Activated naive CD4-positive, alpha-beta T cell treated with anti-CD3 and anti-CD28 coated beads for 36 hours (primary cell): ENCODE data around the gene GPD1L. TPM values are rescaled to one million over a fixed set of nuclear protein-coding genes. Genes with fewer than 3 reads are reported as not detected.

ENCODE experiments used
- CTCF ChIA-PET: fragments of 350-600 bp; sonication (Branson Sonifier 250); formaldehyde crosslinking; loops from one replicate; lab custom pipeline; 2021; ENCODE audit warnings: antibody characterized with exemption; lab: Charles Lee
- DNase-seq: peaks from one replicate; pipeline ENCODE4 v3.0.0-alpha.2; 2020
- H3K27ac Mint-ChIP-seq: one replicate; pipeline ENCODE4 v1.8.0; 2021; ENCODE audit warnings: mild to moderate bottlenecking, mixed read lengths
- H3K27me3 Mint-ChIP-seq: one replicate; pipeline ENCODE4 v1.8.0; 2021; ENCODE audit warnings: low read depth, mixed read lengths
- H3K36me3 Mint-ChIP-seq: one replicate; pipeline ENCODE4 v1.8.0; 2021; ENCODE audit warnings: low read depth, mixed read lengths
- H3K4me1 Mint-ChIP-seq: one replicate; pipeline ENCODE4 v1.8.0; 2021; ENCODE audit warnings: low read depth, mixed read lengths
- H3K4me3 Mint-ChIP-seq: one replicate; pipeline ENCODE4 v1.8.0; 2021; ENCODE audit warnings: mild to moderate bottlenecking, moderate library complexity, mixed read lengths
- H3K9me3 Mint-ChIP-seq: one replicate; pipeline ENCODE4 v1.8.0; 2021; ENCODE audit warnings: mixed read lengths
- intact Hi-C: fragments of 100-400 bp; cut with micrococcal nuclease; formaldehyde crosslinking; loops from one replicate; pipeline ENCODE4 v1.15.1; 2023
- total RNA-seq, 2 experiments: library from RNA; stranded (reverse); gene quantifications; one replicate each; pipeline ENCODE4 v1.2.3, GENCODE V29; 2021

The GPD1L gene
- total RNA-seq, 2 experiments from 2014 or later, result 10.8 to 12.6 TPM

DNA sequence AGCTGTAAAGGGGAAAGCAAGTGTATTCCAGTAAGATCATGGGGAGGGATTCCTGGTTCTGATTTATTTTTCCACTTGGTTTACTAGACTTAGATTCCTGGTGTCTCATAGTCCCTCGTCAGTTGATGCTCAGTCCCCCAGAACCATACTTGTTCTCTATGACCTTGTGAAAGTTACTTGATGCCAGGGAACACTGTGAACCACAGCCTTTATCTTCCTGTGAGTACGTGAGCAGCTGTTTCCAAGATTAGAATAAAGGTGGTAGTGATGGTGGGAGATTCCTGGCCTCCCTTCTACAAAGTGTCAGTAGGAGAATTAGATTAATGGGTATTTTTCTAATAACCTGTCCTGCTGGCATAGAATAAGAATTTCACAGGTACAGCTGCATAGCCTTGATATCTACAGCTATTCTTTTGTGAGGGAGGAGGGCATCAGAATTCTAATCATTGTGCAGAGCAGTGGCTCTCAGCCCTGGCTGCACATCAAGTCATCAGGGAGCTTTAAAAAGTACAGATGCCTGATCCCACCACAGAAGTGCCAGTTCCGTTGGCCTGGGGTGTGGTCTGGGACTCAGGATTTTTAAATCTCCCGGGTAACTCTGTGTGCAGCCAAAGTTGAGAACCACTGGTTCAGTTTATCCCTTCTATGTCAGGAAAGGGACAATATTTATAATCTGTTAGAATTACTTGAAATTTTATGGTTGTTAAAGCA, 20.0 kb downstream of the GPD1L start:
- CTCF ChIA-PET, result interaction anchor here (0.6 kb wide), 1 partner anchor 498 kb away, joined by 4 read pairs; no protein-coding TSS in a partner anchor
- Mint-ChIP-seq H3K4me1 (peaks cover 2% of the 10 kb centered on the region), H3K4me3 (no peak overlapping the region), H3K27ac (no peak overlapping the region), H3K27me3 (no peaks in the 10 kb centered on the region), H3K9me3 (no peaks in the 10 kb centered on the region), H3K36me3 (peaks cover 13% of the 10 kb centered on the region)
- intact Hi-C loops, result no loop called here
- no peak for DNase-seq

DNA sequence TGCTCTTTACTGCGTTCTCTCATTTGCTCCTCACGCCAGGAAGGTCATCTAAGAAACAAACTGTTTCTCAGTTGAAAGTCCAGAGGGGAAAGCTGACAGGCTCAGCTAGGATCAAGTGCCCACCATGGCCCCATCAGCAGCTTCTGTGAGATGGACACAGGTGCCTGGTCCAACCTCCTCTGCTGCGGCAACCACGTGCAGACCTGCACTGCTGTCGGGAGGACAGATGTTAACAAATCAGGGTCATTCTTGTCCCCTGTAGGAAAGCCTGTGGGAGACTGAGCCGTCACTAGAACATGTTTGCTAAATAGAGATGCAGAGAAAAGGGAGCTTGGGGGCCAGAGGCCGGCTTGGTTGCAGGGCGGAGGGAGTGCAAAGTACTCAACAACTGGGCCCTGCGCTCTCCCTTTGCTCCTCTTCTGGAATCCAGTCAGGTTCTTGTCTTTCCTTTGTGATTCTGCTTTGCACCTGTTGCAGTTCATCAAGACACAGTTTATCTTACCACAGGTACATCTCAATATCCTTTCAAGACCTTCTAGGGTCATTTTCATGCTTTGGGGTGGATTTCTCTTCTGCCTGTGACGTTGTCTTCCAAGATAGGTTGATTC, 20.9 kb downstream of the GPD1L start:
- no peak for DNase-seq
- no peaks in the 10 kb centered on the region for H3K27me3 Mint-ChIP-seq
- no peaks in the 10 kb centered on the region for H3K9me3 Mint-ChIP-seq
- peaks cover 15% of the 10 kb centered on the region for H3K36me3 Mint-ChIP-seq
- no peak overlapping the region for H3K4me3 Mint-ChIP-seq
- no peak overlapping the region for H3K27ac Mint-ChIP-seq
- CTCF ChIA-PET, result no interaction called here
- peaks cover 2% of the 10 kb centered on the region for H3K4me1 Mint-ChIP-seq
- intact Hi-C loops, result no loop called here

DNA sequence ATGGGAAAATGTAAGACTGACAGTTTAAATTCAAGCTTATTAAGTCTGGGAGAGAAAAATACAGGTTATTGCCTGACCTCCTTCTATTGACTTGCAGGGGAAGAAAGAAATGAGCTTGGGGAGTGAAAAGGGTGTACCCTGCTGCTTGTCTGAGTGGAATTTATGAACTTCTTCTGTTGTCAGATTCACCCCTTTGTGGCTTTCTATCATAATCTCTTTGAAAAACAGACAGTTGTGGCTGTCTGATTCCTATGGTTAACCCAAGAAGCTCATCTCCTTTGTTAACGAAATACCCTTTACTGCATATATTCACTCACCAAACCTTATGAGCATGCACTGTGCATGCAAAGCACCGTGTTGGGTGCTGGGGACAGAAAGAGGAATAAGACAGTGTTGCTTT, 22.5 kb downstream of the GPD1L start:
- Mint-ChIP-seq H3K4me3 (no peak overlapping the region), H3K36me3 (peaks cover 16% of the 10 kb centered on the region), H3K9me3 (no peaks in the 10 kb centered on the region), H3K4me1 (peaks cover 2% of the 10 kb centered on the region), H3K27me3 (no peaks in the 10 kb centered on the region), H3K27ac (no peak overlapping the region)
- no peak for DNase-seq
- CTCF ChIA-PET, result interaction anchor here (0.6 to 1.6 kb wide), 2 partner anchors 13 to 110 kb away, joined by 3 to 7 read pairs; no protein-coding TSS in a partner anchor
- intact Hi-C loops, result no loop called here

DNA sequence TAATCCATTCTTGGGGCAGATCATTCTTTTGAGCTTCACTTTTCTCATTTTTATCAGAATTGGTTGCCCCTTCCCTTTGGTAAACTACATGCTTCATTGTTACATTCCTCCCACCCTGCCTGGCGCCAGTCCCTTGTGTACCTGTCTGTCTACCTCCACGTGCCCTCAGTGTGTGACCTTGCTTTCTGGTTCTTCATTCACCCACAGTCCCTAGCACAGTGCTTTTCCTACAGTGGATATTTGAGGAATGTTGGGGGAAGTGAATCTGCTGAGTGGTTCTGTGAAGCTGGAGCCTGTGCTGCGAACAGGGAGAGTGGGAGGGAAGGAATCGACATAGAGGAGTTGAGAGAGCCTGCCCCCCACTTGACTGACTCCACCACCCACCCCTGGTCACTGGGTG, 23.4 kb downstream of the GPD1L start:
- no peaks in the 10 kb centered on the region for H3K27me3 Mint-ChIP-seq
- H3K9me3 Mint-ChIP-seq, result no peaks in the 10 kb centered on the region
- CTCF ChIA-PET, result interaction anchor here (1.6 kb wide), 1 partner anchor 111 kb away, joined by 7 read pairs; no protein-coding TSS in a partner anchor
- peaks cover 2% of the 10 kb centered on the region for H3K4me1 Mint-ChIP-seq
- intact Hi-C loops, result no loop called here
- H3K27ac Mint-ChIP-seq, result no peak overlapping the region
- H3K4me3 Mint-ChIP-seq, result no peak overlapping the region
- H3K36me3 Mint-ChIP-seq, result peaks cover 19% of the 10 kb centered on the region
- DNase-seq, result no peak

DNA sequence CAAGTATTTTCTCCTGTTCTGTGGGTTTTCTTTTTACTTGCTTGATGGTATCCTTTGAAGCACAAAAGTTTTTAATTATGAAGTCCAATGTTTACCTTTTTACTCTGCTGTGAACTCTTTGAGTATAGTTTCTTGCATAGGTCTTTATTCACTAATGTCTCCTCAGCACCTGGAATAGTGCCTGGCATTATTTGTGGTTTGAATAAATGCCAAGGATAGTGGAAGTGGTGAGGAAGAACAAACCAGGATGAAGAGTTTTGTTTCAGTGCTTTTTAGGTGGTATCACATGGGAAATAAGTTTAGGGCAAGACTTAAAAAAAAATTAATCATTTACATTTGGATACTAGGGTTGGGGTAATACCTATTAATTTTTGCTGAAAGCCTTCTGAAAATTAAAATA, 25.7 kb downstream of the GPD1L start:
- no peaks in the 10 kb centered on the region for H3K4me1 Mint-ChIP-seq
- CTCF ChIA-PET, result no interaction called here
- peaks cover 24% of the 10 kb centered on the region for H3K36me3 Mint-ChIP-seq
- no peaks in the 10 kb centered on the region for H3K27me3 Mint-ChIP-seq
- no peak for DNase-seq
- H3K27ac Mint-ChIP-seq, result no peak overlapping the region
- no peaks in the 10 kb centered on the region for H3K9me3 Mint-ChIP-seq
- H3K4me3 Mint-ChIP-seq, result no peak overlapping the region
- intact Hi-C loops, result no loop called here

DNA sequence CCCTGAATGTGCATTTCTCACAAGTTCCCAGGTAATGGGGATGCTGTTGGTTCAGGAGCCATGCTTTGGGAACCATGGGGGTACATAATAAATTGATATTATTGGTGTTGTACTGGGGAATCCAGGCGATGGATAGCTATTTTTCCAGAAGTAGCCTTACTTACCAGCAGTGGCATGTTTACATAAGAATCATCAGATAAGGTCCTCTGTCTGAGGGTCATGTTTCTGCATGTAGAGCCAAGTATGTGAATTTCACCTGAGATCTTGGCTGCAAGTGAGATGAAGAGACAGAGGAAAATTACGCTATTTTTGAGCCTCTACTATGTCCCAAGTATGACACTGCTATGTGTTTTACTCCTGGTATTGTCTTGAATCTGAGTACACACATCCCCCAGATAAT, 26.3 kb downstream of the GPD1L start:
- peaks cover 23% of the 10 kb centered on the region for H3K36me3 Mint-ChIP-seq
- peaks cover 5% of the 10 kb centered on the region for H3K4me1 Mint-ChIP-seq
- intact Hi-C loops, result no loop called here
- H3K27ac Mint-ChIP-seq, result no peak overlapping the region
- H3K9me3 Mint-ChIP-seq, result no peaks in the 10 kb centered on the region
- DNase-seq, result no peak
- H3K27me3 Mint-ChIP-seq, result no peaks in the 10 kb centered on the region
- CTCF ChIA-PET, result no interaction called here
- no peak overlapping the region for H3K4me3 Mint-ChIP-seq

DNA sequence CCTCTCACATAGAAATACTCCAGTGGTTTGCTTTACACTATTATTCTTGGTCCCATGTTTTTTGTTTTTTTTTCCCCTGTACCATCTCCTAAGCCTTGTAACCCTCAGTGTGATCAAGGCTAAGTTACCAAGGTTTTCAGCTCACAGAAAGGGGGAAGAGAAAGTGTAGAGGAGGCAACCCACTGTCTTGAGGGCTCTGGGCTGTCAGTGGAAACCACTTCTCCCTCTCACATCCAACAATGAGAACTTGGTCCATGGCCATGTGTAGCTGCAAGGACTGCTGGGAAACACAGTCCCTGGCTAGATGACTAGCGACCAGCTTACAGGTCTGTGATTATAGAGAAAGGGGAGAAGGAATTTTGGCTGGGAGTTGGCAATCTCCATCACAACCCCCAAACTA, 30.3 kb downstream of the GPD1L start:
- Mint-ChIP-seq H3K9me3 (no peaks in the 10 kb centered on the region), H3K4me3 (no peak overlapping the region), H3K4me1 (peaks cover 19% of the 10 kb centered on the region), H3K27me3 (no peaks in the 10 kb centered on the region), H3K27ac (no peak overlapping the region), H3K36me3 (peaks cover 9% of the 10 kb centered on the region)
- DNase-seq, result no peak
- intact Hi-C loops, result no loop called here
- CTCF ChIA-PET, result no interaction called here

DNA sequence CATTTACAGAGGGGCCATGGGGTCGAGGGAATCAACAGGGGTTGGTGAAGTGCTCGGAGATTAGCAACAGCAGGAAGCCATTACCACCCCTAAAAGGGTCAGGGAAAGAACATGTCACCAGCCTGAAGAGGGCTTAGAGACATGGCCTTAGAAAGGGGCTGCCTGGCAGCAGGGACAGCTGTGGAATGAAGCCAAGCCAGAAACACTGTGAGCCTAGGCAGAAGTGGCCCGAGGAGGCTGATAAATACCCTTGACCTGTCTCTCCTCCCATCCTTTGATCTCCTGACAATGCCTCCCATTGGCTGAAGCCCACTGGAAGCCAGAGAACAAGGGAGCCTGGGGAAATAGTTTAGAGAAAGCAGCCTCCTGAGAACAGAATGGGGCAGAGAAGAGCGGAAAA, 31.4 kb downstream of the GPD1L start:
- Mint-ChIP-seq H3K27me3 (no peaks in the 10 kb centered on the region), H3K9me3 (no peaks in the 10 kb centered on the region), H3K4me1 (peaks cover 19% of the 10 kb centered on the region), H3K4me3 (no peak overlapping the region), H3K27ac (no peak overlapping the region), H3K36me3 (peaks cover 10% of the 10 kb centered on the region)
- intact Hi-C loops, result loop anchor here (1.0 to 2.0 kb wide), 2 partner anchors 31 to 159 kb away; partner anchors contain the start of gene GPD1L
- no peak for DNase-seq
- CTCF ChIA-PET, result no interaction called here

DNA sequence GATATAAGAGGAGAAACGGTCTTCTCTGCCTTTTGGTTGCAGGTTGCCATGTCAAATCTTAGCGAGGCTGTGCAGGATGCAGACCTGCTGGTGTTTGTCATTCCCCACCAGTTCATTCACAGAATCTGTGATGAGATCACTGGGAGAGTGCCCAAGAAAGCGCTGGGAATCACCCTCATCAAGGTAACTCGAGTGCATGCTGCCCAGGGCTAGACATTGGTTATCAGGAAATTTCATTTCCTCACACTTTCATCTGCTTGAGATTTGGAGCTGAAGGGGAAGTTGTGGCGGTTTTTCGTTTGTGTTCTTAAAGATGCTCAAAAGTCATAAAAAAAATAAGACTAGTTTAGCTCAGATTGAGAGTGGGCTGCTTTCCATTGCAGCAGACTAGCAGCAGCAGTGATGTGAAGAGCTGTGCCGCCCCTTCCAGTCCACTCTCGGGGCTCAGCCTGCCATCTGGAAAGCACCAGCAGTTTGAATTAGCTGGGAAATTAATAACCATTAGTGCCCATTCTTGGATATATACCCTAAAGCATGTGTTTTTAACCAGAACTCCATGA, 32.2 kb downstream of the GPD1L start:
- H3K4me1 Mint-ChIP-seq, result peaks cover 19% of the 10 kb centered on the region
- peak overlapping the region; percentile 30 for H3K27ac Mint-ChIP-seq
- no peaks in the 10 kb centered on the region for H3K9me3 Mint-ChIP-seq
- no peaks in the 10 kb centered on the region for H3K27me3 Mint-ChIP-seq
- intact Hi-C loops, result loop anchor here (1.0 to 2.0 kb wide), 2 partner anchors 32 to 159 kb away; partner anchors contain the start of gene GPD1L
- no peak overlapping the region for H3K4me3 Mint-ChIP-seq
- CTCF ChIA-PET, result interaction anchor here (2.4 kb wide), 1 partner anchor 120 kb away, joined by 8 read pairs; no protein-coding TSS in a partner anchor
- peaks cover 11% of the 10 kb centered on the region for H3K36me3 Mint-ChIP-seq
- peak; percentile 69 for DNase-seq

DNA sequence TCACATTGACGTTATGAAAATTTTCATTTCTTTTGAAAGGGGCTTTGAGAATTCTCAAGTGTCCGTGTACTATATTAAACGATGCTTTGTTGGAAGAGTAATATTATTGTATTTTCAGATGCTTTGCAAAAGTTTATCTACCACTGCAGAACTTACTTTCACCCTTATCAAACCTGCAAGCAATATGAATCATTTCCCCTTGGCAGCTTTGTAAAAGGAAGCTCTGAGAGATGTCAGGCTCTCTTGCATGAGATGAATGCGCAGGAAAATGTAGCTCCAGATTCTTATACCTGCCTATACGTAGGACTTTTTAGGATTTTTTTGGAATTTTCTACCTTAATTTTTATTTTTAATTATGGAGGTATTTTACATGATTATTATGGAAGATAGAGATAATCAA, 34.5 kb downstream of the GPD1L start:
- no peak for DNase-seq
- Mint-ChIP-seq H3K27ac (no peak overlapping the region), H3K4me1 (peaks cover 19% of the 10 kb centered on the region), H3K36me3 (peaks cover 10% of the 10 kb centered on the region), H3K4me3 (no peak overlapping the region), H3K9me3 (no peaks in the 10 kb centered on the region), H3K27me3 (no peaks in the 10 kb centered on the region)
- intact Hi-C loops, result loop anchor here (5.0 kb wide), 4 partner anchors 284 to 1374 kb away; no protein-coding TSS in a partner anchor
- CTCF ChIA-PET, result interaction anchor here (1.1 kb wide), 1 partner anchor 122 kb away, joined by 5 read pairs; no protein-coding TSS in a partner anchor

DNA sequence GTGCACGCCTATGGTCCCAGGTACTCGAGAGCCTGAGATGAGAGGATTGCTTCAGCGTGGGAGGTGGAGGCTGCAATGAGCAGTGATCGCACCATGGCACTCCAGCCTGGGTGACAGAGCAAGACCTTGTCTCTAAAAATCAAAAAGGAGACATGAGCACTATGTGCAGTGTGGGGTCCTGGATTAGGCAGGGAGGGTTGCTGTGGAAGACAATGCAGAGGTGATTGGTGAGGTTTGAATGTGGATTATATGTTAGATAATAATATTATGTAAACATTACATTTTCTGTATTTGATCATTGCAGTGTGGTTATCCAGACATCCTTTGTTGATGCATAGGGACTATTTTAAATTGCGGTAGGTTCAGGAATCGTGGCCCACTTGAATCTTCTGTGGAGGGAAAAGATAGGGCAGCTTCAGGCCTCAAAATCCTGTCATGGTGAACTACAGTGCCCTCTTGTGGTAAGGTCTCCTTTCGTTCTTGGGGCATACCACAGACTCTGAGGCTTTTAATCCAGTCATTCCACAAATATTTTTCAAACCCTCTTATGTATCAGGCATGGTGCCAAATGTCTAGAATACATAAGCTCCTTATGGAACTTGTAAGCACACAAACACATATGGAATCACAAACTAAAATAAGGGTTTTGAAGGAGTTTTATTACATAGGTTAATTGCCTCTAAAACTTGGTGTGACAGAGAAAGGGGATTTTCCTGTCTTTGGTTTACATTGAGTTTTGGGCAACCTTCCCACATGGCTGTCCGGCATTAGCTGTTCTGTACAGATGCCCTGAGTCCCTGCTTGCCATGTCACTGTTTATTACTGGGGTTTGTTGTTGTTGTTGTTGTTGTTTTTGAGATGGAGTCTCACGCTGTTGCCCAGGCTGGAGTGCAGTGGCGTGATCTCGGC, 37.7 kb downstream of the GPD1L start:
- intact Hi-C loops, result loop anchor here (1.0 to 5.0 kb wide), 5 partner anchors 125 to 1377 kb away; no protein-coding TSS in a partner anchor
- Mint-ChIP-seq H3K4me3 (no peak overlapping the region), H3K27ac (no peak overlapping the region), H3K9me3 (no peaks in the 10 kb centered on the region), H3K4me1 (peaks cover under 1% of the 10 kb centered on the region), H3K27me3 (no peaks in the 10 kb centered on the region), H3K36me3 (peaks cover 27% of the 10 kb centered on the region)
- DNase-seq, result peak; percentile 69
- CTCF ChIA-PET, result interaction anchor here (0.7 to 2.9 kb wide), 16 partner anchors 9 to 740 kb away, joined by 3 to 47 read pairs (median 4); no protein-coding TSS in a partner anchor
